H54 (cell line): ENCODE measurements around the gene AP5M1.
"Not testable (repeated sequence)": the region's sequence is repeated elsewhere in the genome, so short reads cannot be mapped to it uniquely, and the experiment has no call there.

Experiments used
- DNase-seq: peaks from one replicate; pipeline ENCODE4 v3.0.0; 2011; ENCODE audit warnings: low spot score, mixed read lengths; ENCODE audit not compliant: insufficient read length
- FAIRE-seq: peaks from 3 replicates; lab custom pipeline; 2011; peaks lifted over from hg19 to GRCh38; lab: Jason Lieb, UNC
- POLR2A ChIP-seq: IDR thresholded peaks from 2 replicates; pipeline ENCODE4 v1.6.1; 2011; ENCODE audit warnings: low read depth, mild to moderate bottlenecking, low read length

The AP5M1 gene

DNA sequence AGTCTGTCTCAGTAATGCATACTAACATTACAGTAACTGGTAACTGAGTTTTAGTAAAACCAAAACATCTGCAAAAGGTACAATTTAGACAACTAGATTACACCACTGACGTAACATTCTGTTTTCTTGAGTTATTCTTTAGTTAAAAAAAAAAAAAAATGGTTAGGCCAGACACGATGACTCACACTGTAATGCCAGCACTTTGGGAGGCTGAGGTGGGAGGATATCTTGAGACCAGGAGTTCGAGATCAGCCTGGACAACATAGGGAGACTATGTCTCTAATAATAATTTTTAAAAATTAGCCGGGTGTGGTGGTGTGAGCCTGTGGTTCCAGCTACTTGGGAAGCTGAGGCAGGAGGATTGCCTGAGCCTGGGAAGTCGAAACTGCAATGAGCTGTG, 34.1 kb downstream of the AP5M1 start:
- no peak for FAIRE-seq
- no peak for TF ChIP-seq POLR2A
- no peak for DNase-seq

DNA sequence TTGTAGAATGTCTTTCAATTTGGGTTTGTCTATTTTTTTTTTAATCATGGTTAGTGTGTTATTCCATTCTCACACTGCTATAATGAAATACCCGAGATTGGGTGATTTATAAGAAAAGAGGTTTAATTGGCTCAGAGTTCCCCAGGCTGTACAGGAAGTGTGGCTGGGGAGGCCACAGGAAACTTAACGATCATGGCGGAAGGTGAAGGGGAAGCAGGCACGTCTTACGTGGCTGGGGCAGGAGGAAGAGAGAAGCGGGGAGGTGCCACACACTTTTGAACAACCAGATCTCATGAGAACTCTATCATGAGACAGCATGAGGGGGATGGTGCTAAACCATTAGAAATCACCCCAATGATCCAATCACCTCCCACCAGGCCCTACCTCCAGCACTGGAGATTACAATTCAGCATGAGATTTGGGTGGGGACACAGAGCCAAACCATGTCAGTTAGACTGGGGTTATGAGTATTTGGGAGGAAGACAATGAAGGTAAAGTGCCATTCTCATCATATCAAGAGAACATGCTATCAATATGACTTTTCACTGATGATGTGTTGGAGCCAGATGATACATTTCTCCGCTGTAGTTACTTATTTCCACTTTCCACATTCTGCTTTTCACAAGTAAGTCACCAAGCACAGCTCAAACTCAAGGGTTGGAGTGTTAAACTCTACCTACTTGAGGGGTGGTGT, 45.8 kb downstream of the AP5M1 start:
- no peak for TF ChIP-seq POLR2A
- FAIRE-seq, result no peak
- no peak for DNase-seq

DNA sequence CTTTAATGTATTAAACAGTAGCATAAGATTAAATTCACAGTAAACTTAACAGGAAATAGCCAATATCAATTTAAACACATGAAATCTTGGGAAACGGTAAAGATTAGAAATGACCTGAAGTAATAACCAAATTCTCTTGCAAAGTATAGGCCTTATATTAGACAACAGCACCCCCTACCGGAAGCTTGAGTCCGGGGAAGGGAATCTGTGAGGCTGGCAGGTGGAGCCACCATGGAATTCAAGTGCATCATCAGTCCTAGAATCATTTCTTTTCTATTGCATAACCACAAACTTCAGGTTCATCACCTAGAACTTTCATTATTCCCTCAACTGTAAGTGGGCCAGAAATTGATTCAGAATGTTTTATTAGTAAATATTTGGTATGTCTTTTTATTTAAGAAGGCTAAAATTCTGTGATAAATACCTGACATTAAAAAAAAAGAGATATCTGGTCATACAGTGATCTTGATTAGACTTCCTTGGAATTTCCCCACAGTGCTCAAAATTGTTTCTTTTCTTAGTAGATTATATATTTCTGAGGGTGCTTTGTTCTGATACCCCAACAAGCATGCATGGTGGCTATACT, 48.6 kb downstream of the AP5M1 start:
- no peak for TF ChIP-seq POLR2A
- FAIRE-seq, result no peak
- peak; percentile 14 for DNase-seq

DNA sequence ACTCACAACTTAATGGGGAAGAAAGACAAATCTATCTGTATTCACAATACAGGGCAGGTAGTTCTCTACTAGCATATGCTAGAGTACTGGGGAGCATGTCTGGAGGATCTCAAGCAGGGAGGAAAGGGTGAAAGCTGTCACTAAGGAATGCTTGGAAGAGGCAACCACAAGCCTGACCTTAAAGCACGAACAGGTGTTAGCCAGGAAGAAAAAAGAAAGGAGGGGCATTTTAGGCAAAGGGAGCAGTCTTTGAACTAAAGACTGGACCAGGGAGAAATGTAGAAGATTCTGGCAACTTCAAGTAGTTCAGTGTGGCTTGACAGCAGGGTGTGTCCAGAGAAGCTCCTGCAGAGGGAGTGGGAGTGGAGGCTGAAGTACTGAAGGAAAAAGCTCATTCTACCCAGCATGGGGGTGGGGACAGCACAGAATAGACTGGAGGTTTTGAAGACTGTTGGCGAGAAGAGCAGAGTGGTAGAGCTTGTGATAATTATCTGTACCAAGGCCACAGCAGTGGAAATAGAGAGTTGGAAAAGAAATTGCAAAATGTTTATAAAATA, 50.9 kb downstream of the AP5M1 start:
- TF ChIP-seq POLR2A, result no peak
- DNase-seq, result no peak
- no peak for FAIRE-seq

DNA sequence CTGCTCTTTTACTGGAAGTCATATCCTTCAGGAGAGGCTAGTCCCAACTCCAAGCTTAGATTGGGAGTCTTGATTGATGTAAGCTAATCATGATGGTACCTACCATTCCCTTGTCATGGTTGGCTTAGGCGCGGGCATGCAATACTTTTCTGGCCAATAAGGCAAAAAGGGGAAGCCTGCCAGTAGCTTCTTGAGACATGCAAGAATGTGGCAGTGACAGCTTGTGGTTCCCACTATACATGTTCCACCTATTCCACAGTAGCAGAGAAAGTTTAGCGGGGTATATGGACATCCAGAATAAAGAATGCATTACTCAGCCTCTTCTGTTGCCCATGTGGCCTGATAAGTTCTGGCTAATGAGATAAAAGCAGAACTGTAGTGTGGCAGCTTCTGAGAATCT, 55.0 kb downstream of the AP5M1 start:
- DNase-seq, result no peak

DNA sequence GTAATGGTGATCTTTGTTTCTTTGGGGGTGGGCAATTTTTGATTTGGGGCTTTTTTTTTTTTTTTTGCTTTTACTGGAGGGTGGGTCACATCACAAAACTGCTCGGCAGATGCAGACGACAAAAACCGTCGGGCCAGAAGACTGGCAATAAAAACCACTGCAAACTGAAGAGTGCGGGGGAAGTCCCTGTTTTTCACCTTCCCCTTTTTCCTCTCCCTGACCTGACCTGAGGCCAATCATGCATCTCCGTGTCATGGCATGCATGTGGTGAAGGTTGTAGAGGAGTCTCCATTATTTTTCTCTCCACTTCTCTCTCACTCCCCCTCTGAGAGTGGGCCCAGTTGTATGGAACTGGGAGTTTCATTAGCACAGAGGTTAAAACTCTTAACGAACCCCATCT, 57.5 kb downstream of the AP5M1 start:
- FAIRE-seq (no peak), DNase-seq (no peak)
- no peak for TF ChIP-seq POLR2A

More for the DNA sequence above, 55.0 kb downstream of the AP5M1 start:
- TF ChIP-seq POLR2A, result no peak
- no peak for FAIRE-seq

DNA sequence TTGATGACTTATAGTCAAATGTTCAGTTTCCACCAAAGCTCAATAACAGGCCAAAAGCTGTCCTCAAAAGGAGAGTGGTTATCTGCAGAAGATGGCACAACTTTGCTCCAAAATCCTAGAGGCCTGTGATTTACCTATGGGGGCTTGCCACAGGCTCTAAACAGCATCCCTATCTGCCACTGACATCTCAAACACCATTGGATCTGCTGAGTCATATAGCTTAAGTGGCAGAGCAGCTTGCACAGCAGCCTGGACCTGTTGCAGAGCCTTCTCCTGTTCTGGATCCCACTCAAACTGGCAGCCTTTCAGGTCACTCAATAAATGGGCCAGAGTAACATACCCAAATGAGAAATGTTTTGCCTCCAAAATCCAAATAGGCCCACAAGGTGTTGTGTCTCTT, 61.1 kb downstream of the AP5M1 start:
- TF ChIP-seq POLR2A, result no peak
- DNase-seq (no peak), FAIRE-seq (no peak)

DNA sequence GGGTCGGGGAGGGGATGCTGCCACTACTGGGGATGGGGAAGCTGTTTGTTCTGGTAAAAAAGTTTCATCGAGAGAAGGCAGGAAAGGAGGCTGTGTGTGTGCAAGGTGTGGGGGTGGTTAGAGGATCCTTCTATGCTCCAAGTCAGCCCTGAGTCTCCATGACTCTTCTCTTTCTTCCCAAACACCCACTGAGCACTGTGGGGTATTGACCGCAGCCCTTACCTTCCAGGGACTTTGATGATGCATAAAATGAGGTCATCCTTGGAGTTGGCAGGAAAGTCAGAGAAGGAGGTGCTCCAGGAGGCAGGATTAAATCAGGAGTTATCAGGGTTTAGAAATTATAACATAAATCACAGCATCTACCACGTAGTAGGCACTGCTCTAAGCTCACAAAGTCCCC, 63.7 kb downstream of the AP5M1 start:
- peak; percentile 5 for DNase-seq
- FAIRE-seq, result peak; percentile 99

DNA sequence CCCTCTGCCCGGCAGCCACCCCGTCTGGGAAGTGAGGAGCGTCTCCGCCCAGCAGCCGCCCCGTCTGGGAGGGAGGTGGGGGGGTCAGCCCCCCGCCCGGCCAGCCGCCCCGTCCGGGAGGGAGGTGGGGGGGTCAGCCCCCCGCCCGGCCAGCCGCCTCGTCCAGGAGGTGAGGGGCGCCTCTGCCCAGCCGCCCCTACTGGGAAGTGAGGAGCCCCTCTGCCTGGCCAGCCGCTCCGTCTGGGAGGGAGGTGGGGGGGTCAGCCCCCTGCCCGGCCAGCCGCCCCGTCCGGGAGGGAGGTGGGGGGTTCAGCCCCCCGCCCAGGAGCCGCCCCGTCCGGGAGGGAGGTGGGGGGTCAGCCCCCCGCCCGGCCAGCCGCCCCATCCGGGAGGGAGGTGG, 65.0 kb downstream of the AP5M1 start:
- FAIRE-seq, DNase-seq: not testable (repeated sequence)

DNA sequence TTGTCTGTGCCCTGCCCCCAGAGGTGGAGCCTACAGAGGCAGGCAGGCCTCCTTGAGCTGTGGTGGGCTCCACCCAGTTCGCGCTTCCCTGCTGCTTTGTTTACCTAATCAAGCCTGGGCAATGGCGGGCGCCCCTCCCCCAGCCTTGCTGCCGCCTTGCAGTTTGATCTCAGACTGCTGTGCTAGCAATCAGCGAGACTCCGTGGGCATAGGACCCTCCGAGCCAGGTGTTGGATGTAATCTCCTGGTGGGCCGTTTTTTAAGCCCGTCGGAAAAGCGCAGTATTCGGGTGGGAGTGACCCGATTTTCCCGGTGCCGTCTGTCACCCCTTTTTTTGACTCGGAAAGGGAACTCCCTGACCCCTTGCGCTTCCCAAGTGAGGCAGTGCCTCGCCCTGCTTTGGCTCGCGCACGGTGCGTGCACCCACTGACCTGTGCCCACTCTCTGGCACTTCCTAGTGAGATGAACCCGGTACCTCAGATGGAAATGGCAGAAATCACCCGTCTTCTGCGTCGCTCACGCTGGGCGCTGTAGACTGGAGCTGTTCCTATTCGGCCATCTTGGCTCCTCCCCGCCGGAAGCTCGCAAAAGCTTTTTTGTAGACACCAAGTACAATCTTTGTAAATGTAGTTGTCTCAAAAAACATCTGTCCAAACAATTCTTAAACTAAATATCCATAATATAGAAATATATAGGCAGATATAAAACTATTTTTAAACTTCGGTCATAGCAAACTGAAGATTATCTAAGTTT, 75.0 kb downstream of the AP5M1 start:
- DNase-seq, FAIRE-seq: not testable (repeated sequence)

DNA sequence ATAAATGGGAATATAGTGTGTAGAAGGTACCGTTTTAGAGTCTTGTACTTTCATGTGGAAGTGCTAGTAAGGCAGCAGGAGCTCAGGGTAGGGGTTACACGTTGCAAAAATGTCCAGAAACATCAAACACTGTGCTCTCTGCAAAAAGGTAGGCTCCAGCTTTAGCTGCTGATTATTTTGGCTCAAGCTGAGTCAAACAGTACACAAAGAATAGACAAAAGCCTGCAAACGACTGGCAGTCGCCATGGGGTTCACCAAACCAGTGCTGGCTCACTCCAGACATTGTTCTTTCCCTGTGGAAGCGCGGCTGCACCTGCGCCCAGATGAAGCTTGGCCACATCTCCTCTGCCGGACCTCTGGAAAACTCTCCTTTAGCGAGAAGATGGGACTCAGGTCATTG, 76.3 kb downstream of the AP5M1 start:
- DNase-seq, result no peak
- FAIRE-seq, result no peak
- TF ChIP-seq POLR2A, result no peak

DNA sequence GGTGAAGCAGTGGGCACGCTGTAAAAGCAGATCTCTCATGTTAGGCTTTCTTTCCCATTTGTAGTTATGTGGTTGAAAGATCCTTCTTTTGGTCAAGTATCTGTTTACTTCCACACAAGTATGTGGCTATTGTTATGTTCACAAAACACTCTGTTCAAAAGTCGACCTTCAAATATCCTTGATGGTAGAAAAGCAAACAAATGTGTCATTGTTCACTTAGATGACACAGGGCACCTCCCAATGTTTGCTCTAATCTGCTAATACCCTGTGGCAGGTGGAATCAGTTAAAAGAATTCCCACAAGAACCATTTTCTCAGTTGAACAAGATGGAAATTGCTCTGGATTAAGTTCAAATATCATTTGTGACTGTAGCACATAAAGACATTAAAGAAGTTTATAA, 78.0 kb downstream of the AP5M1 start:
- FAIRE-seq (no peak), DNase-seq (no peak)
- no peak for TF ChIP-seq POLR2A
